Measurements from ENCODE around the gene SF3B3. TPM values are rescaled to one million over a fixed set of nuclear protein-coding genes. Genes with fewer than 3 reads are reported as not detected.

SF3B3 gene
- total and polyA plus RNA-seq, 10 of the 15 experiments (the other 5 are each of a cell fraction or from before 2014, with no cell fraction given): 134 to 453 (median 215) TPM

GRCh38 chr16:70556063-70556462, 32.4 kb downstream of the SF3B3 start:
- ChIA-PET POLR2A (interaction anchor here (1.3 kb wide), 1 partner anchor 10 kb away, joined by 10 read pairs; no protein-coding TSS in a partner anchor), CTCF (no interaction called here)
- FAIRE-seq: no peak

GRCh38 chr16:70561623-70562022, 38.0 kb downstream of the SF3B3 start:
- no peak for TF ChIP-seq ZNF207 (IDR thresholded peaks at IDR 0.05; ENCODE audit: borderline replicate concordance)
- peak; percentile 37; the same call in 1 of the 2 replicates for TF ChIP-seq POLR2A (IDR thresholded peaks at IDR 0.05; ENCODE audit: low read depth, low read length)
- H3K9me3 ChIP-seq (replicated peaks; ENCODE audit: control insufficient read depth, insufficient read depth, low read length): no peaks in the 10 kb centered on the region
- DNase-seq (ENCODE audit: low read depth, low spot score) (no peak), FAIRE-seq (no peak), ATAC-seq (no peak)
- in situ Hi-C loops (cut with MboI): no loop called here
- H3K4me1 ChIP-seq (ENCODE audit: control insufficient read depth, insufficient read depth, low read length): no peaks in the 10 kb centered on the region
- H4K20me1 ChIP-seq (ENCODE audit: control insufficient read depth, insufficient read depth): no peaks in the 10 kb centered on the region
- BruUV-seq (replicated peaks): no TSS peak
- CTCF ChIA-PET: interaction anchor here (1.0 to 1.4 kb wide), 3 partner anchors 12 to 73 kb away, joined by 3 read pairs; no protein-coding TSS in a partner anchor
- H3K4me2 ChIP-seq (ENCODE audit: control insufficient read depth, insufficient read depth): no peak overlapping the region
- SMC1A ChIA-PET (ENCODE audit: uncharacterized antibody, unreplicated experiment): interaction anchor here (0.6 to 1.1 kb wide), 4 partner anchors 9 to 30 kb away, joined by 3 read pairs; no protein-coding TSS in a partner anchor
- no peak overlapping the region for H3K9ac ChIP-seq (ENCODE audit: control insufficient read depth, insufficient read depth, low read length)
- no peaks in the 10 kb centered on the region; the same call in 1 of the 2 replicates for H3K79me2 ChIP-seq (ENCODE audit: control insufficient read depth, insufficient read depth, low read length)
- POLR2A ChIA-PET: interaction anchor here (0.5 to 0.6 kb wide), 2 partner anchors 11 to 14 kb away, joined by 3 to 6 read pairs; no protein-coding TSS in a partner anchor
- no peak overlapping the region for H3K27ac ChIP-seq (ENCODE audit: control insufficient read depth, insufficient read depth)
- 94% methylated on average over 9 of the region's 9 CpGs for WGBS (ENCODE audit: insufficient coverage, insufficient replicate concordance, low lambda C conversion rate, missing lambda C conversion rate)
- intact Hi-C loops (cut with micrococcal nuclease; ENCODE audit: unreplicated experiment): no loop called here
- no peak overlapping the region for H3K4me3 ChIP-seq
- RAD21 ChIA-PET (ENCODE audit: unreplicated experiment): interaction anchor here (1.5 kb wide), 1 partner anchor 12 kb away, joined by 3 read pairs; no protein-coding TSS in a partner anchor
- no peaks in the 10 kb centered on the region for H3K27me3 ChIP-seq (replicated peaks in 1 of 2; ENCODE audit: control insufficient read depth in 2 of 2, insufficient read depth in 2 of 2, low read length in 1 of 2)
- H3K36me3 ChIP-seq (ENCODE audit: control insufficient read depth in 2 of 2, insufficient read depth in 2 of 2, low read length in 1 of 2): peaks cover 37 to 56% of the 10 kb centered on the region in 2 experiments
- H2AFZ ChIP-seq (ENCODE audit: control insufficient read depth, low read depth, low read length): no peak overlapping the region

More at GRCh38 chr16:70556063-70556462, 32.4 kb downstream of the SF3B3 start:
- in situ Hi-C loops (cut with MboI) (no loop called here), intact Hi-C loops (cut with micrococcal nuclease; ENCODE audit: unreplicated experiment) (no loop called here)
- Histone ChIP-seq H3K27me3 (replicated peaks in 1 of 2; ENCODE audit: control insufficient read depth in 2 of 2, insufficient read depth in 2 of 2, low read length in 1 of 2) (no peaks in the 10 kb centered on the region), H3K36me3 (ENCODE audit: control insufficient read depth in 2 of 2, insufficient read depth in 2 of 2, low read length in 1 of 2) (peaks cover 40 to 48% of the 10 kb centered on the region in 2 experiments), H3K79me2 (ENCODE audit: control insufficient read depth, insufficient read depth, low read length) (no peaks in the 10 kb centered on the region), H3K27ac (ENCODE audit: control insufficient read depth, insufficient read depth) (no peak overlapping the region), H3K4me1 (ENCODE audit: control insufficient read depth, insufficient read depth, low read length) (no peaks in the 10 kb centered on the region), H3K9ac (ENCODE audit: control insufficient read depth, insufficient read depth, low read length) (no peak overlapping the region), H3K9me3 (replicated peaks; ENCODE audit: control insufficient read depth, insufficient read depth, low read length) (no peaks in the 10 kb centered on the region), H3K4me3 (no peak overlapping the region), H4K20me1 (ENCODE audit: control insufficient read depth, insufficient read depth) (peaks cover 3% of the 10 kb centered on the region; the same call in 1 of the 2 replicates), H2AFZ (ENCODE audit: control insufficient read depth, low read depth, low read length) (no peak overlapping the region), H3K4me2 (ENCODE audit: control insufficient read depth, insufficient read depth) (no peak overlapping the region)
- ChIA-PET SMC1A (ENCODE audit: uncharacterized antibody, unreplicated experiment) (interaction anchor here (1.0 to 1.6 kb wide), 3 partner anchors 11 to 47 kb away, joined by 3 to 6 read pairs (median 3); no protein-coding TSS in a partner anchor), RAD21 (ENCODE audit: unreplicated experiment) (no interaction called here)
- no TSS peak for BruUV-seq (replicated peaks)
- ATAC-seq: no peak
- TF ChIP-seq SMC3 (IDR thresholded peaks at IDR 0.05; ENCODE audit: borderline replicate concordance, low read length) (0 out of 2 replicates have a peak, but pooled peaks have one; percentile 1), PAX8 (IDR thresholded peaks at IDR 0.05) (no peak)
- DNase-seq (ENCODE audit: low read depth, low spot score): no peak
- WGBS (ENCODE audit: insufficient coverage, insufficient replicate concordance, low lambda C conversion rate, missing lambda C conversion rate): 78% methylated on average over 3 of the region's 3 CpGs

Measured in GM12878 (cell line).